Spinal cord (tissue), 10 donors: ENCODE measurements around the gene DARS2. TPM values are rescaled to one million over a fixed set of nuclear protein-coding genes. Genes with fewer than 3 reads are reported as not detected.
"Not testable (repeated sequence)": the region's sequence is repeated elsewhere in the genome, so short reads cannot be mapped to it uniquely, and the experiment has no call there.

Experiments used
- DNase-seq, 6 donors: peaks; one replicate each; pipeline versions ENCODE4 v3.0.0 to v3.0.0-alpha.2; 2013 to 2015; ENCODE audit warnings: low spot score in 6 of 6, low read depth in 4 of 6
- H3K27ac ChIP-seq: one replicate; pipeline ENCODE4 v1.5.1; 2013; ENCODE audit warnings: low read depth, low read length, control low read depth
- H3K27me3 ChIP-seq: one replicate; pipeline ENCODE4 v1.6.1; 2013; ENCODE audit warnings: low read length; ENCODE audit not compliant: control insufficient read depth, insufficient read depth
- H3K36me3 ChIP-seq: one replicate; pipeline ENCODE4 v1.6.1; 2013; ENCODE audit warnings: low read length; ENCODE audit not compliant: control insufficient read depth, insufficient read depth
- H3K4me1 ChIP-seq: one replicate; pipeline ENCODE4 v1.6.1; 2013; ENCODE audit warnings: low read length; ENCODE audit not compliant: control insufficient read depth, insufficient read depth
- H3K4me3 ChIP-seq: one replicate; pipeline ENCODE4 v1.5.1; 2013; ENCODE audit warnings: low read depth, low read length, control low read depth
- H3K9me3 ChIP-seq: one replicate; pipeline ENCODE4 v1.6.1; 2013; ENCODE audit warnings: low read length; ENCODE audit not compliant: control insufficient read depth, insufficient read depth
- WGBS: methylation state at CpG from one replicate; pipeline ENCODE4 v1.1.5; 2013; ENCODE audit warnings: missing lambda C conversion rate; ENCODE audit not compliant: insufficient coverage; 5-methylcytosine and 5-hydroxymethylcytosine counted together
- polyA plus RNA-seq, 2 donors: library from polyadenylated mRNA; unstranded; fragments of 120-200 nt; gene quantifications; one replicate each; pipeline ENCODE4 v1.2.1, GENCODE V29; 2013; ENCODE audit not compliant: insufficient read length in 2 of 2
- total RNA-seq, 2 donors: library from RNA; depleted of rRNA in 1 of 2; stranded (reverse); fragments of 120-200 nt in 1 of 2; fragments of >200 nt in 1 of 2; gene quantifications; one replicate each; pipeline versions ENCODE4 v1.2.3 to v1.2.4, GENCODE V29; 2013 to 2014
- donor health status: healthy.

The DARS2 gene
- total and polyA plus RNA-seq, 4 donors, result 15.9 to 18.5 (median 17.7) TPM

- not testable (repeated sequence) for H3K9me3 ChIP-seq
- WGBS, result 100% methylated on average over 1 of the region's 5 CpGs
These were observed 35.1 kb downstream of the DARS2 start for GRCh38 chr1:173859547-173859946.

GRCh38 chr1:173860065-173860464 is 35.6 kb downstream of the DARS2 start:
- Histone ChIP-seq H3K4me3 (no peak overlapping the region), H3K4me1 (peaks cover 4% of the 10 kb centered on the region), H3K9me3 (no peaks in the 10 kb centered on the region), H3K27ac (no peak overlapping the region), H3K36me3 (peaks cover 36% of the 10 kb centered on the region), H3K27me3 (no peaks in the 10 kb centered on the region)
- WGBS, result no CpG with 5 or more reads among the region's 1 CpG
- DNase-seq, result no peak

More at GRCh38 chr1:173859547-173859946, 35.1 kb downstream of the DARS2 start:
- H3K4me1 ChIP-seq, H3K27ac ChIP-seq, H3K27me3 ChIP-seq, H3K4me3 ChIP-seq, DNase-seq: not testable (repeated sequence)
- H3K36me3 ChIP-seq, result peaks cover 32% of the 10 kb centered on the region

- Histone ChIP-seq H3K9me3 (no peaks in the 10 kb centered on the region), H3K27ac (no peak overlapping the region), H3K36me3 (peaks cover 29% of the 10 kb centered on the region), H3K4me1 (peaks cover 4% of the 10 kb centered on the region), H3K4me3 (no peak overlapping the region), H3K27me3 (no peaks in the 10 kb centered on the region)
- no peak for DNase-seq
- 96% methylated on average over 7 of the region's 7 CpGs for whole genome bisulfite sequencing
These were observed 37.3 kb downstream of the DARS2 start for GRCh38 chr1:173861731-173862145.

- peaks cover 29% of the 10 kb centered on the region for H3K36me3 ChIP-seq
- H3K27ac ChIP-seq, H3K27me3 ChIP-seq, H3K4me1 ChIP-seq, H3K9me3 ChIP-seq, DNase-seq, H3K4me3 ChIP-seq: not testable (repeated sequence)
- no CpG with 5 or more reads among the region's 13 CpGs for WGBS
These were observed 37.8 kb downstream of the DARS2 start for GRCh38 chr1:173862146-173862768.

GRCh38 chr1:173862769-173863223 is 38.3 kb downstream of the DARS2 start:
- H3K36me3 ChIP-seq, result peaks cover 29% of the 10 kb centered on the region
- no peak overlapping the region for H3K4me3 ChIP-seq
- 72% methylated on average over 3 of the region's 8 CpGs for WGBS
- no peaks in the 10 kb centered on the region for H3K9me3 ChIP-seq
- DNase-seq, result no peak
- no peak overlapping the region for H3K27ac ChIP-seq
- peaks cover 11% of the 10 kb centered on the region for H3K4me1 ChIP-seq
- H3K27me3 ChIP-seq, result no peaks in the 10 kb centered on the region

GRCh38 chr1:173863224-173864161 is 39.0 kb downstream of the DARS2 start:
- Histone ChIP-seq H3K4me1 (peaks cover 11% of the 10 kb centered on the region), H3K4me3 (no peak overlapping the region), H3K27me3 (no peaks in the 10 kb centered on the region), H3K36me3 (peaks cover 29% of the 10 kb centered on the region), H3K27ac (no peak overlapping the region), H3K9me3 (no peaks in the 10 kb centered on the region)
- DNase-seq, result no peak

- H3K9me3 ChIP-seq, result no peaks in the 10 kb centered on the region
- no peak overlapping the region for H3K4me3 ChIP-seq
- WGBS, result 95% methylated on average over 3 of the region's 5 CpGs
- no peak for DNase-seq
- peaks cover 11% of the 10 kb centered on the region for H3K4me1 ChIP-seq
- H3K27me3 ChIP-seq, result no peaks in the 10 kb centered on the region
- no peak overlapping the region for H3K27ac ChIP-seq
- peaks cover 25% of the 10 kb centered on the region for H3K36me3 ChIP-seq
These were observed 39.9 kb downstream of the DARS2 start for GRCh38 chr1:173864179-173864867.

- Histone ChIP-seq H3K4me3 (no peak overlapping the region), H3K36me3 (peaks cover 29% of the 10 kb centered on the region), H3K9me3 (no peaks in the 10 kb centered on the region), H3K27me3 (no peaks in the 10 kb centered on the region), H3K4me1 (peaks cover 11% of the 10 kb centered on the region), H3K27ac (no peak overlapping the region)
- no peak for DNase-seq
- 30% methylated on average over 2 of the region's 4 CpGs for WGBS
These were observed 41.1 kb downstream of the DARS2 start for GRCh38 chr1:173865468-173866164.

GRCh38 chr1:173866413-173867115 is 42.1 kb downstream of the DARS2 start:
- WGBS, result 0% methylated on average over 1 of the region's 2 CpGs
- no peak for DNase-seq
- peaks cover 30% of the 10 kb centered on the region for H3K36me3 ChIP-seq
- H3K9me3 ChIP-seq, result no peaks in the 10 kb centered on the region
- peak overlapping the region; percentile 95 for H3K4me3 ChIP-seq
- H3K4me1 ChIP-seq, result peaks cover 14% of the 10 kb centered on the region
- H3K27me3 ChIP-seq, result no peaks in the 10 kb centered on the region
- no peak overlapping the region for H3K27ac ChIP-seq
